Smooth muscle cell of the brain vasculature (primary cell): ENCODE measurements around the gene PSTPIP2.
"Not testable (repeated sequence)": the region's sequence is repeated elsewhere in the genome, so short reads cannot be mapped to it uniquely, and the experiment has no call there.

Experiments used
- DNase-seq: peaks from one replicate; pipeline ENCODE4 v3.0.0-alpha.2; 2012; ENCODE audit warnings: low read depth, low spot score

Gene PSTPIP2, protein sequence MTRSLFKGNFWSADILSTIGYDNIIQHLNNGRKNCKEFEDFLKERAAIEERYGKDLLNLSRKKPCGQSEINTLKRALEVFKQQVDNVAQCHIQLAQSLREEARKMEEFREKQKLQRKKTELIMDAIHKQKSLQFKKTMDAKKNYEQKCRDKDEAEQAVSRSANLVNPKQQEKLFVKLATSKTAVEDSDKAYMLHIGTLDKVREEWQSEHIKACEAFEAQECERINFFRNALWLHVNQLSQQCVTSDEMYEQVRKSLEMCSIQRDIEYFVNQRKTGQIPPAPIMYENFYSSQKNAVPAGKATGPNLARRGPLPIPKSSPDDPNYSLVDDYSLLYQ

DNA sequence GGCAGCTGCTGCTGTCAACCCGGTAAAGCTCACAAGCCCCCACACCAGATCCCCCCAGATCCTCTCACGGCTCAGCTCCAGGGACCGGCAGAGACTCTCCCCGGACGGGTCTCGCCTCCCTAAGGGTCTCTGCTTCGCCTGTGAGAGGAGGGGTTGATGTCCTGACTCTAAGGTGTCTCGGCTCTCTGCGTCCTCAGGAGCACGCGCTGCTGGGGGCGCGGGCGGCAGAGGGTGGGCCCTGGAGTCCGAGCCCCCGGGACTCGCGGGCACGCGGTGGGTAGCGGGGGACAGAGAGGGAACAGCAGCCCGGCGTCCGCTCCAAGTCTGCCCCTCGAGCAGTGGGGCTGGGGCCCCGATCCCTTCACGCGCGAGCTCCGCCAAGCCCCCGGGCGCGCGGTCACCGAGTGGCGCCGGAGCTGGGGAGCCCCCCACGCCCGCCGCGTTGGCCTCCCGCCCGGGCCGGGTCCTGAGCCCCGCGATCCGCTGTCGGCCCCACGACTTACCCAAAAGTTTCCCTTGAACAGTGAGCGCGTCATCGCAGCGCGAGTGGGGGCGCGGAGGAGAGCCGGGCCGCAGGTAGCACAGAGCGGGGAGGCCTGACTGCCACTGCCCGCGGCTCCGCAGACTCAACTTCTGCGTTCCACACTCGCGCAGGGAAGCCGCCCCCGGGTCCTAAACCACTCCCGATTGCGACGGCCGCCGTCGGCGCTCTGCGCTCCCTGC lies at the start of gene PSTPIP2:
PSTPIP2 (minus strand) TSS at position 608 of the 723 bp plus-strand sequence; CDS start at position 536, 72 bp downstream.
- no peak for DNase-seq

DNA sequence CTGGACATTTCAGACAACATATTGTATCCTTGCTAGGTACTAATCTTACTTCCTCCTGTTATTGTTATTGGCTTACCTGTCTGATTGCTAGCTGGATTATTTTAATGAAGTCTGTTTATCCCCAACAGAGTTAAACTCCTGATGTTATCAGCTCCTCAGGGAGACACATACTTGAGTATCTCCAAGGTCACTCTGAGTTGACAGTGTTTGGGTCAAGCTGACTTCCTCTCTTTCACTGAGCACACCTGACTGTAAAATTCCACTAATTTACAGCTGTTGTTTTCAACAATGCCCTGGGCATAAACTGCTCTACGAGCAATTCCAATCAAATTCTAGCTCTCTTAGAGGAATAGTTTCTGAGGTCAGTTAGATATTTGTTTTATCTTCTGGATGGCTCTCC lies 41.7 kb upstream of the PSTPIP2 start:
- DNase-seq = no peak

DNA sequence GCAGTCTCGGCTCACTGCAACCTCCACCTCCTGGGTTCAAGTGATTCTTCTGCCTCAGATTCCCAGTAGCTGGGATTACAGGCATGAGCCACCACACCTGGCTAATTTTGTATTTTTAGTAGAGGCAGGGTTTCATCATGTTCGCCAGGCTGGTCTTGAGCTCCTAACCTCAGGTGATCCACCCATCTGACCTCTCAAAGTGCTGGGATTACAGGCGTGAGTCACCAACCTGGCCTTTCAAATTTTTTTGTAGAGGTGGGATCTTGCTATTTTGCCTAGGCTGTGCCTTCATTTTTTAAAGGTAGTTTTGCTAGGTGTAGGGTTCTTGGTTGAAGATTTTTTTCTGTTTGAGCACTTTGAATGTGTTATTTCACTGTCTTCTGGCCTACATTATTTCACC lies 38.3 kb upstream of the PSTPIP2 start:
- DNase-seq = no peak

DNA sequence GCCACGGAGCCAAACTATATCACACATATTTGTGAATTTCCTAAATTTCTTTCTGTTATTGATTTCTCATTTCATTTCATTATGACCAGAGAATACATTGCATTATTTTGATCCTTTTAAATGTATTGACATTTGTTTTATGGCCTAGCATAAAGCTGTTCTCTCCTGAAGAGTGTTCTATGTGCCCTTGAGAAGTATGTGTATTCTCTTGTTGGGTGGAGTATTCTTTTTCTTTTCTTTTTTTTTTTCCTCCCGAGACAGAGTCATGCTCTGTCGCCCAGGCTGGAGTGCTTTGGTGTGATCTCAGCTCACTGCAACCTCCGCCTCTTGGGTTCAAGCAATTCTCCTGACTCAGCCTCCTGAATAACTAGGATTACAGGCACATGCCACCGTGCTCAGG lies 37.3 kb upstream of the PSTPIP2 start:
- no peak for DNase-seq

DNA sequence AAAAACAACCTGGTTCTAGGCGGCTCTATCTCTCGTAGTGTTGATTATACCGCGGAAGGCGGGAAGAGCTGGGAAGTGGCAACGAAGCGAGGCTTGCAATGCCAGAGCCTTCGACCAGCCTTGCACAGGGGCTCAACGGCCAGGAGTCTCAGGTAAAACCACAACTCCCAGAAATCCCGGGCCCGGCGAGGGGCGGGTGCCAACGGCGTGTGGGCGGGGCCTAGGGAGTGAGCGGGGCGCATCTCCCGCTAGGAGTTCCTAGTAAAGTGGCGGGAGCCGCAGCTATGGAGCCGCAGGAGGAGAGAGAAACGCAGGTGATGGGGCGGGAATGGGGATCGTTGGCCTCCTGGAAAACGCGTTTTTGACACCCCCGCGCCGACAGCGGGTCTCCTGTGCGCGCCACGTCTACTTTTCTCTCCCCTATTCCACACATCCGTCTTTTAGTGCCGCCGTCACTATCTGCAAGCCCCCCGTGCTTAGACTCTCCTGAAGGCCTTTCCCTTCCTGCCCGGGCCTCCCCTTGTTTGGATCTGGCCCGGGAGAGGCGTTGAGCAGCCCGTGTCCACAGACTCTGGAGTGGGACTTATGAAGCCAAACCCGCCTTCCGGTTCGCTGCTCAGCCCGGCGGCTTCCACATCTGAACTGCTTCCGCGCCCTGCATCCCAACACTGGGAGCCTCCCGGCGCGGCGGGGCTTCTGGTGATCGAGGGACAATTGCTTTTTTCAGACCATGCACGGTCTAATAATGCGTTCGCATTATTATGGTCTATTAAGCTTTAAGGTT lies 32.3 kb upstream of the PSTPIP2 start, which contains the start of gene HAUS1:
HAUS1 (plus strand) TSS at position 258 of the 784 bp plus-strand sequence; CDS start at position 285, 27 bp downstream.
- peak; percentile 58 for DNase-seq

DNA sequence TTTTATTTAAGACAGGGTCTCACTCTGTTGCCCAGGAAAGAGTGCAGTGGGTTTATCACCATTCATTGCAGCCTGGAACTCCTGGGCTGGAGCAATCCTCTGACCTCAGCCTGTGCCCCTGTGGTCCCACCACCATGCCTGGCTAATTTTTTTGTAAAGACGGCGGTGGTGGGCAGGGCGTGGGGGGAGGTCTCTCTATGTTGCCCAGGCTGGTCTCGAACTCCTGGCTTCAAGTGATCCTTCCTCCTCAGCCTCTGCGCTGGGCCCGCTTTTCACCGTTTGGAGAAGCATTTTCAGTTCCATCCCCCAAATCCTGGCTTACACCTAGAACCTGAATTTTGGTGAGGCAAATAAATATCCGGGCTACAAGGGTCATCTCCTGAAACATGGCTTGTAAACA lies 27.4 kb upstream of the PSTPIP2 start:
- DNase-seq = no peak

DNA sequence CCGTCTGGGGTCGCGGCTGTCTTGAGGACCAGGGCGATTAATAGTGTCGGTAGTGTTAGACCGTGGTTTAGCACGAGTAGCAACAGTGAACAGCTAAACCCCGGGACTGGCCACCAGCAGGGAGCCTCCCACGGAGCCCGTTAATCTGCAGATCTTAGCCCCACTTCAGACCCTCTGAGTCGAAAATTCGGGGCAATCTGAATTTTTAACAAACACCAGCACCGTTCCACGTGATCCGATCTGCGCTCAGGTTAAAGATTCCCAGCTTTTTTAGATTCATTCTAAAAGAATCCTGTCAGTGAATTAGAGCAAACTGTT lies 26.5 kb upstream of the PSTPIP2 start:
- no peak for DNase-seq

DNA sequence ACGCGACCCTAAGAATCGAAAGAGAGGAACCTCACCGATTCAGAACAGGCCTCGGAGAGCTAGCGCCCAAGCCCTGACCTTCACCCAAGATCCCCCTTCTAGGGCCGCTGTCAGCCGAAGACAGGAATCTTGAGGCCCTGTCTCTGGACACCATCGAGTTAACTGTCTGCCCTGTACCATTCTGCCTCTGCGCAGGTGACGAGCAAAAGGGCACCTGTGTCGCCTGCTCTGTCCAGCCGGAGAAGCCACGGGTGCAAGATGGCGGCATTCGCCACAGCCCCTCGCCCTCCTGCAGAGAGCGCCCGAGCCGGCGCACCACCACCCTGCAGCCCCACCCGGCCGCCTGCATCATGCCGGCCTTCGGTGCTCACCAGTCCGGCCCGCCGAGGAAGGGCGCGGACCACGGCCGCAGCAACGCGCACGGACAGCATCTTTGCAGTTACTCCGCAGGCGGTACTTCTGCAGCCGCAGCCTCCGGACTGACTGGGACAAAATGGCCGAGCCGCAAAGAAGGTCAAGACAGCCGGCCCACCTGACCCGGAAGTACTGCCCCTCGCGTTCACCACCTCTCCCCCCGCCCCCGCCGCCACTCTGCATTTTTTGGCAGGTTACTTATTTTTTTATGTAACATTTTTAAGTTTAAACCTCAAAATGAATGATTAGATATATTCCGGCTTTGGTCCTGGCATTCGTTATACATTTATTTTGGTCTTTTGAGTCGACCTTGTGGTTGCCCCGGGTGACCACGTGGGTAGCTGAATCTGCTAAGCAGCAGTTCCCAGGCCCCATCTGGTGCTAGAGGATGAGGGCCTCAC lies 25.9 kb upstream of the PSTPIP2 start, which contains the start of gene ATP5F1A:
ATP5F1A (minus strand) TSS at position 496 of the 815 bp plus-strand sequence; CDS start at position 431, 65 bp downstream.
- peak; percentile 51 for DNase-seq

DNA sequence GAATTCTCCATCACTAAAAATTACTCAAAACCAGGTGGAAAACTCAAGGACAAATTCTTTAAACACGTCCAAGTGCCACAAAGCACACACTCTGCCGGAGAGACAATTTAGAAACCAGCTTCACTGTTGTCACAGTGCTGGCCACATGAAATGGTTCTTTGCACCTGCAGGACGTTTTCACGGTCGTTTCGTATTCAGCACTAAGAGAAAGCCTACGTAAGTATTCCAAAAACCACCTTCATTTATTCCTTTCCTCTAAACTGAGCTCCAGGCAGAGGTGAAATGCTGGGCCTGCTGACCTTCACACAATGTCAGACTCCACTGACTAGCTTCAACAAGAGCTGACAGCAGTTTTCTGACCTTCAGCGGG lies 25.4 kb upstream of the PSTPIP2 start:
- DNase-seq = no peak

DNA sequence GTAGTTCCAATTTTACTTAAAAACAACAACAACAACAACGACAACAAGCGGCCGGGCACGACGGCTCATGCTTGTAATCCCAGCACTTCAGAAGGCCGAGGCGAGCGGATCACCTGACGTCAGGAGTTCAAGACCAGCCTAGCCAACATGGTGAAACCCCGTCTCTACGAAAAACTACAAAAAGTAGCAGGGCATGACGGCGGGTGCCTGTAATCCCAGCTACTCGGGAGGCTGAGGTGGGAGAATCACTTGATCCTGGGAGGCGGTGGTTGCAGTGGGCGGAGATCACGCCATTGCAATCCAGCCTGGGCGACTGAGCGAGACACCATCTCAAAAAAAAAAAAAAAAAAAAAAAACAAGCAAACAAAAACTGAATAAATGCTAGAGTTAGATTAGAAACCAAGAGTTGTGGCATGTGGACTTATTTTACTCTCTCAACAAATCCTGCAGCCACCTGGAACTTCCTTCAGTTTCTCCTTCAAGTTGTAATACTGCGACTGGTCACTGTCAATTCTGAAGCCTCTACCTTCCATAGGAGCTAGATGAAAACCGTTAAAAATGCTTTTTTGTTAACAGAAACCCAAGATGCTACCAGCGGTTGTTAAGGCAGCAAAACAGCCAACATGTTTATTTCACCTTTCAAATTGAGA lies 24.7 kb upstream of the PSTPIP2 start:
- no peak for DNase-seq

DNA sequence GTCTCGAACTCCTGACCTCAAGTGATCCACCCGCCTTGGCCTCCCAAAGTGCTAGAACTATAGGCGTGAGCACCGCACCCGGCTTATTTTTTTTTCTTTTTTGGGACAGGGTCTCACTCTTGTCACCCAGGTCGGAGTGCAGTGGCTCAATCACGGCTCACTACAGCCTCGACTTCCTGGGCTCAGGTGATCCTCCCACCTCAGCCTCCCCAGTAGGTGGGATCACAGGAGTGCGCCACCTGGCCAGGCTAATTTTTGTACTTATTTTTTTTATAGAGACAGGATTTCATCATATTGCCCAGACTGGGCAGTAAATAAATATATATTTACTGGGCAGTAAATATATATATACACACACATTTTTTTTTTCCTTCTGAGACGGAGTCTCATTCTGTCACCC lies 23.5 kb upstream of the PSTPIP2 start:
- DNase-seq = no peak

DNA sequence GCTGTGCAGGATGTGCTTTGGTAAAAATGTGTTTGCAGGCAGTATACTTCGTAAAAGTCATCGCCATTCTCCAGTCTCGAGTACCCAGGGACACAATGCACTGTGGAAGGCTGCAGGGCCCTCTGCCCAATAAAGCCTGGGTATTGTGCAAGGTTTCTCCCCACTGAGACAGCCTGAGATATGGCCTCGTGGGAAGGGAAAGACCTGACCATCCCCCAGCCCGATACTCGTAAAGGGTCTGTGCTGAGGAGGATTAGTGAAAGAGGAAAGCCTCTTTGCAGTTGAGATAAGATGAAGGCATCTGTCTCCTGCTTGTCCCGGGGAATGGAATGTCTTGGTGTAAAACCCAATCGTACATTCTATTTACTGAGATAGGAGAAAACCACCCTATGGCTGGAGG lies 16.4 kb upstream of the PSTPIP2 start:
- not testable (repeated sequence) for DNase-seq

DNA sequence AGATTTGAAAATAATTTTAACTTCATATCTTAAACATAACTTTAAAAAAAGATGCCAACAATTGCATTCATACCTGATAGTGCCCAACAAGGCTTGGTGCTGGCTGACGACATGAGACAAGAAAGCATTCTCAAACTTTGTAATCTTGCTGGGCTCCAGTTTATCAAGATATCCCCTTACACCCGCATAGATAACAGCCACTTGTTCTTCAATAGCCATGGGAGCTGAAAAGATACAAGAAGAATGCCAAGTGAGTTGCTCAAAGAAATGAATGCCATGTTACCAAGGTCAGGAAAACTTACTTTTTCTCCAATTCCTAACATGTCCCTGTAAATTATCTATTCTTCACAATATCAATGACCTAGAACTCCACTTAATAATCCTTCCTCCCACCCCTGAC lies 12.4 kb upstream of the PSTPIP2 start:
- no peak for DNase-seq

DNA sequence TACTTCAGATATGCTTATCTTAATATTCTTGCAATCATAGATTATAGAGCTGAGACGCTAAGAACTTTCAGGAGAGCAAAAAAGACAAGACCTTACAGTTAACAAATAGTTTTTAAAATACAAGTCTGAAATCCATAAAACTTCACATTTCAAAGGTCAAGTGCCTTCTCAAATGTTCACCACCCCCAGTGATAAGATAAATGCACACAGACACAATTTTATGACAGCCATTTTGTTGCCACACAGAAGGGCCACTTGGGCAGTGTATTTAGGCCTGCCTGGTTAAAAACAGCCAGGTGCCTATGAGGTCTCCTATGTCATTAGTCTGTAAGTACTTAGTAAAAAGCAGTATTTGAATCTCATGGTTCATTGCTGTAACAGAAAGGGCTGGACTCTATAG lies 8.1 kb upstream of the PSTPIP2 start:
- DNase-seq = no peak

DNA sequence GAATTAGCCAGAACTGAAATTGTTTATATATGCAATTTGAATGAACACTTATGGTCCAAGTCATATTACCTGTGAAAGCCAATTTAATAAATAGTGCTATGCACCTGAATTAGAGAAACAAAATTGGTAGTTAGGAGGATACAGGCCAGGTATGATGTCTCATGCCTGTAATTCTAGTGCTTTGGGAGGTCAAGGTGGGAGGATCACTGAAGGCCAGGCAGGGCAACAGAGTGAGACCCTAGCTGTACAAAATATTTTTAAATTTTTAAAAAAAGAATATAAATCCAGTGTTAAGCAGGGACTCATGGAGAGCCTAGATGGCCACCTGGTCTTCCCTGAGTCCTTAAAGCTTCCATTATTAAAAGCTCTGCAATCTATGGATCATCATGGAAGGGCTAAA lies 7.3 kb upstream of the PSTPIP2 start:
- DNase-seq = no peak

DNA sequence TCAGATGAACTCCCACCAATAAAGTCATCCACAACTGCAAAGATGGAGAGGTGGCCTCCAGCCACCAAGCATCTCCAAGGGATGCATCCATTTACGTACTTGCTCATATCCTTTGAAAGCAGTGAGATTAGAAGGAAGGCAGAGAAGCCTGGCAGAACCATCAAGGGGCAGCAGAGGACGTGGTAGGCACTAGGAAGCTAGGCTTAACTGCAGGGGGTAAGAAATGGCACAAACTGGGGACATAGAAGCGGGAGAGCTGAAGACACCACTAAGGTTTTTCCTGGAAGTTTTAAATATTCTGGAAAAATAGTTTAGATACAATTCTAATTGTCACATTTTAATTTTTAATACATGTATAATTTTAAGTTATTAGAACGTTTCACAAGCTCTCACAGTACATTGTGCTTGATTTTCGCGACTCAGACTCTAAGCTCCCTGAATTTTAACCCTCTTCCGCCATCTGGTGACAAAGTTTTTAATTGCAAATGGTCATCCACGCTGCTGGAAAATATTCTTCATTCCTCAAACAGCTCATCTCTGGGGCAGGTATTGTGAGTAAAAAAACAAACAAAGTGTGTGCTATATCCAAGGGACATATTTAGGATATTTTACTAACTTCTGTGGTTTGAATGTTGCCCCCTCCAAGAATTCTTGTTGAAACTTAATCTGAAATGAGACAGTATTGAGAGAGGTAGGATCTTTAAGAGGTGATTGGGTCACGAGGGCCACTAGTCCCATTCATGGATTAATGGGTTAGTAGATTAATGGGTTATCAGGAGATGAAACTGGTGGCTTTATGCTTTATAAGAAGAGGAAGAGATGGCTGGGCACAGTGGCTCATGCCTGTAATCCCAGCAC lies 1.6 kb upstream of the PSTPIP2 start:
- peak; percentile 44 for DNase-seq

DNA sequence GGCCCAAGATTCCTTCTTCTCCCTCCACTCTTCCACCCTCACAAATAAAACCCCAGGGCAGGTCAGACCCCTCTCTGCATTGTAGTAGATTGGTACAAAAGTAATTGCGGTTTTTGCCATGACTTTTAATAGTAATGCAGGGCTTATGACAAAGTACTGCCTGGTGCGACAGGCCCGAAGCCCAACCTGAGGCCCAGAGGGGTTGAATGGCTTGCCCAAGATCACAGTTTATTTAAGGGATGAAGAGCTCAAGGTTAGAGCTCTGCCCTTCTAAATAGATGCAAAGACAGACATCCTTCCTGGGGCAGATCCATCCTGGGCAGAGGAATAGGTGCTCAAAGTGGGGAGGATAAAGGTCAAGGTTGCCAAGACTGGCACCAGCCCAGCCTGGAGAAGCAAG lies 899 bp upstream of the PSTPIP2 start:
- DNase-seq = no peak

DNA sequence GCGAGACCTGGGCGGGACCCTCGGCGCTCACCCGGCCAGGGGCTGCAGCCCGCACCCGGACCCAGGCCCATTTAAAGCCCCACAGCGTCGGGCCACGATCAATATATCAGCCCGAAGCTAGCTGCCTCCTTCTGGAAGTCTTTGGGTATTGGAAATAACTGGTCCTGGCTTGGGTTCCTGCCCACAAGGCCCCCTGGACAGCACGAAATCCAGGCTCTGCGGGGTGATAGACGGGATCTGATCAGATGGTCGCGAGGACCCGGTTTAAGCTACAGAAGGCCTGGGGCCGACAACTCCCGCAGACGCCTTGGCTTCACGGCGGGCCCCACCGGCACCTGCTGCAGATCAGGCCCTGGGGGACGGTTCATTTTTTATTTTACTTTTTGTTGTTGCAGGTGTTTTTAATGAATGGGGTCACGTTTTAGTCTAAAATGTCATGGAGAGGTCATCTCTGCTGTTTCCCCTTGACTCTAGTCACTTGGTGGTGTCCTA lies 362 bp upstream of the PSTPIP2 start:
- DNase-seq = no peak

DNA sequence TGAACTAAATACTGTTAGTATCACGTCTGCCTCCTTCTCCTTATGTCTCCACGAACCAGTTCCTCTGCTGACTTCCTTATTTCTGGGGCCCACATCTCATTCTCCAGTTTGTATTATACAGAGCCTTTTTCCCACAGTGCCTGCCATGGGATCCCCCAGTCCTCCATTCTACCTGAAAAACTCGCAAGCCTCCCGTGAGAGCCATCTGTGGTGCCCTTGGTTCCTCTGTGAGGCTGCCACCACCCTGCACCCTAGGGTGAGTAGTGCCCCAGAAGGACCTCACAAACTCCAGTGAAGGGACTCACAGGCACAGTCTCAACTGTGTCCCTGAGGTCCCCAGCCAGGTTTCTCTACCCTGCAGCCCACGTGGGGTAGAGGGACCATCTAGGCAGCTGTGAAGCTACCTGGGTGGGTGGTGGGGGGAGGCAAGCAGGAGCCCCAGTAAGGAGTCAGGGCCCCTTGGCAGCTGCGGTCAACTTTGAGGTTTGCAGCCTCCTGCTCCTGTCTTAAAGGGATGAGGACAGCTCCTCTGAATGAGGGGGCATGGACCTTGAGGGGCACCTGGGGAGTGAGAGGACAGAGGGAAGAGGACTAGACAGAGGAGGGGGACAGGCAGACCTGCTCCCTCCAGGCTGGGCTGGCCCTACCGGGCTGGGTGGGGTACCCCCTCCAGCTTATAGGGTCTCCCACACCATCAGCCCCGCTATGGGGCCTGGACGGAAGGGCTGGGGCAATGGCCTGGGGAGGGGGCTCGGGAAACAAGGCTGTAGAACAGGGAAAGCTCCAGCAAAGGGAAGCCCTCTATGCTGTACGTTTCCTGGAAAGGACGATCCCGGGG lies 1.0 kb downstream of the PSTPIP2 start:
- no peak for DNase-seq
